ENCODE data around the gene TMPRSS4.

TMPRSS4 gene

DNA sequence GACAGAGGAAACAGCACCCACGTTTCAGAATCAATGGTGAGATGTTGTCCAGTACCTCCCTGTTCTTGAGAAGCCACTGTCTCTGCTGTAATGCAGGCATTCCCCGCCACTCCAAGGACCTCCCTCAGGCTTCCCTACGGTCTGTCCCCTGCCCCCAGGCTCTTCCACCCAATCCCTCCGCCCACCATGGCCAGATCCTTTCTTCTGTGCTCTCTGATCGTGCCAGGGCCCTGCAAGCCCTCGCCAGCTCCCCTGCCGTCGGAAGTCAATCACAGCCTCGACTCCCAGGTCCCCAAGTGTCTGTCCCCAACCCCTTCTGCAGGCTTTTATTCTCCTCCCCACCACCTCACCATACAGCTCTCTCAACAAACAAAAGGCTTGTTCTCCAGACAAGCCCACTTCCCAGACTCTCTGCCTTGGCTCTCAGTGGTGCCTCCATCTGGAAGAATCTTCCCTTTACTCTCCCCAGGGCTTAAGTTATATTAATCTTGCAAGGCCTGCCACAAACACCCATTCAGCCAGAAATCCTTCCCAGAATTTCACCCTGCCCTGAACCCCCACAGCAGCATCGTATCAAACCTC, 62.1 kb downstream of the TMPRSS4 start:
- no peak for DNase-seq

DNA sequence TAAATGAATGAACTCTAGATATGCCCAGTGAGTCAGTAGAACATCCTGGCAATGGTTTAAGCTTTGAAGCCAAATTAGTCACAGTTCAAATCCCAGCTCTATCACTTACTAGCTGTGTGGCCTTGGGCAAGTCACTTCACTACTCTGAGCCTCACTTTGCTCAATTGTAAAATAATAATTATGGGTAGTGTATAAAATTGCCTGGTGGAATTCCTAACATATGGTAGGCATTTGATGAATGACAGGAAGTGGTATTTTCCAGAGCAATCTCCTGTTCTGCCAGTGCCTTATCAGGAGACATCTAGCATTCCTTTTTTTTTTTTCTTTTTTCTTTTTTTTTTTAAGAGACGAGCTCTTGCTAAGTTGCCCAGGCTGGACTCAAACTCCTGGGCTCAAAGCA, 62.7 kb downstream of the TMPRSS4 start:
- no peak for DNase-seq

DNA sequence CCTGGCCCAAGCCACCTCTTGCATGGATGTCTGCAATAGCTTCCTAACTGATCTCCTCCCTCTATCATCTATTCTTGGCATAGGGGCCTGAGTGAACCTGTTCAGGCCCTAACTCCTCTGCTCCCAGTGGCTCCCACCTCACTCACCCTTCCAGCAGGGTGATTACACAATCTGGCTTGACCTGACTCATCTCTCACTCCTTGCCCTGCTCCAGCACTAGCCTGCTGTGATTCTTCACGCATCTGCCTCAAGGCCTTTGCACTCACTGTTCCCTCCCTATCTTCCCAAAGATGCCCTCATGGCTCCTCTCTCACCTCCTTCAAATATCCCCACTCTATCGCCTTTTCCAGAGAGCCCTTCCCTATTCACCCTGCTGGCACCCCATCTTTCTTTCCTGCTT, 65.2 kb downstream of the TMPRSS4 start:
- DNase-seq: no peak

DNA sequence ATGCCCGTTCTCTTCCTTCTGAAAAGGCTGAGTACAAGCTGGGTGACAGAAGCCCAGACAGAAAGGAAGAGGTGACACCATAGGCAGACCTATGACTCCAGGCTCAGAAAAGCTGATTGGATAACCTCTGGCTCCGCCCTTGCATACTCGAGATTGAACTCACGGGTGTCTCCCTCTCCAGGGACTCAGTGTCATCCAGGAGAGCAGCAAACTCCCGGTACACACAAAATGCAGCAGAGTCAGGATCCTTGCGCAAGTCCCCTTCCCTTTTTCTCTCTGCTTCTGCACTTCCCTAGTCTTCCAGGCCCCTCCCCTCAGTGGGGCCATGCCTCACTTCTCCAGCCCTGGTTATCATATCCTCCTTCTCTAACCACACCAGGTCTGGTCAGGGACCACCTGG, 65.9 kb downstream of the TMPRSS4 start:
- DNase-seq: no peak

DNA sequence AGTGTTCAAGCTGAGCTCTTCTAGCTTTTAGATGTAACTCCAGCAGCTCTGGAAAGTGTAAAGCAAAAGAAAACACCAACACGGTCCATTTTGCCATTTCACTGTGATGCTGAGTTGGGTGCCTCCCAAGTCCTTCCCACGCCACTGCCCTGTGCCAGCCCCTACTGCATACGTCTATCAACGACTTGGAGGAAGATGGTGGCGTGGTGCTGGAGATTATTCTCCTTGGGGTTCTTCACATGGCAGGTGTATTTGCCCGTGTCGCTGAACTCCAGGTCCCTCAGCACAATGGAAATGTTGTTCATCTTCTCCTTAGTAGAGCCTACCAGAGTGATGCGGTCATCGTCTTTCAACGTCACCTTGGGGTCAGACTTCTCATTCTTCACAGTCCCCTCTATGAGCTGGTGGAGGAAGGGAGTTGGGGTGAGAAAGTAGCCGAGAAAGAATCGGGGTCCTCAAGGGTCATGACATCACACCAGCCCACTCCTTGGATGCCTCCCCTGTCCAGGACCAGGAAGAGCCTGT, 66.8 kb downstream of the TMPRSS4 start:
- no peak for DNase-seq

DNA sequence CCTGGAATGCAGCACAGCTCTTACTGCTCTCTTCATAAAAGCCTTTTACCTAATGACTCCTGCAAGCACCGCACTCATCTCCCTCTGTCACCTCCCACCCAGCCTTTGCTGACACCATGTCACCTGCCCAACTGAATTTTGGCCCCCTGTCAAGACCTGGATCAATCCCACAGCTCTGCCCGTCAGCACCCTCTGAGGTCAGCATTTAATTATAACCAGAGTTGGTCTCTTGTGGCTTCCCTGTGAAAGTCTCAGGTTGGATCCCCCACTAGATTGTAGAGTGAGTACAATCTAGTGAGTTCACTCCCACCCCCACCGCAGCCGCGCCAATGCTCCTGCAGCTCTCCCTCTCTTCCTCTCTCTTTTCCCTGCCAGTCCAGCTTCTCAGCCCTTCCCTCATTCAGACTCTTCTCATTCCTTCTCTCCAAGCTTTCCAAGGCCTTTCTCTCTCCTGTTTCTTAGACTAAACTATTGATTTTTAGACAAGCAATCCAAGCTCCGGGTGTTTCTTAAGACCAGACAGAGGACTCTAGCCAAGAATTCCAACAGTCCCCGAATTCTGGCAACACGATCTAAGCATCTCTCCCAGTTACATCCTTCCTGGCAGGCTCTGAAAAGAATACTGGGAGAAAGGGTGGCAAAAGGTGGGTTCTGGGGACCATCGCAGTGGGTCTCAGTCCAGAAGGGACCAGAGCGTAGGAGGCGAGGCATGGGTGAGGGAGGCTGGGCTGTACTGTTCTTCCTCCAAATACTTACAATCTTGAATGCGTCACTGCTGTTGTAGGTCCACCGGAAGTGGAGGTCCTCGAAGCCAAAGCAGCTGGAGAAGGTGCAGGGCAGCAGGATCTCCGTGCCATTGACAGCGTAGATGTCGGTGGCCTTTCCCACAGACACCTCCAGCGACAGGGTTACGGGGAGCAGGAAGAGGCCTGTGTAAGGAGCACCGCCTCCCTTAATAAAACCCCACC, 67.7 kb downstream of the TMPRSS4 start:
- no peak for DNase-seq

GRCh38 chr11:118145285-118146227, 68.7 kb downstream of the TMPRSS4 start:
- DNase-seq: peak; percentile 86

DNA sequence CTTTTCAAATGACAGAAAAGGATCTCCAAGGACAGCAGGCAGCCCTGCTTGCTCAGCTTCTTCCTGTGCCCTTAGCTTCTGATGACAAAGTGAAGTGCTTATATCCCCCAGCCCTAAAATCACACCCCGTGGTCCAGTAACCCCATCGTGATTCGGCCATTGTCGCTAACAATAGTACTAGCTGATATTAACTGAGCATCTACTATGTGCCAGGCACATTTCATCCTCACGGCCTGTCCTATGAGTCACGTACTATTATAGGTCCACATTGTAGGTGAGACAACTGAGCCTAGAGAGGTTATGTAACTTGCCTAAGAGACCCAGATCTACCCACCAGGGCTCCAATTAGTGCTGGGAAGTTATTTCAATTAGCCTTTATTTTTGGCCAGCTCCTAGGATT, 69.7 kb downstream of the TMPRSS4 start:
- DNase-seq: no peak

DNA sequence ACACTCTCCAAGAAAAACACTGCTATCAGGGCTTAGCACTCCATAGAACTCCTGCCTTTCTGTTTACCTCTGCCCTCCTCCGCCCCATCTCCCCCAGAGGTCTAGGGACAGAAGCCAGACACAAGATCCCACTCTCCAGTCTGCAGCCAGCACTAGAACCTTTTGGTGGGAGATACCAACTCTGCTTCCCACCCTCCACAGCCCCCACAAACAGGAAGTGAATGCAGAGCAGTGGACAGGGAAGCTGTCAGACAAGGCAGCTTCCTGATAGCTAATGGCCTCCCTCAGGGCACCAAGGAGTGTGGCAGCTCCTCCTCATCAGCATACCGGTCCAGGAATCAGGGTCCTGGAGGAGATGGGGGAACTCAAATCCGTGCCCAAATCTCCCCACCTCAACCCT, 70.6 kb downstream of the TMPRSS4 start:
- no peak for DNase-seq

DNA sequence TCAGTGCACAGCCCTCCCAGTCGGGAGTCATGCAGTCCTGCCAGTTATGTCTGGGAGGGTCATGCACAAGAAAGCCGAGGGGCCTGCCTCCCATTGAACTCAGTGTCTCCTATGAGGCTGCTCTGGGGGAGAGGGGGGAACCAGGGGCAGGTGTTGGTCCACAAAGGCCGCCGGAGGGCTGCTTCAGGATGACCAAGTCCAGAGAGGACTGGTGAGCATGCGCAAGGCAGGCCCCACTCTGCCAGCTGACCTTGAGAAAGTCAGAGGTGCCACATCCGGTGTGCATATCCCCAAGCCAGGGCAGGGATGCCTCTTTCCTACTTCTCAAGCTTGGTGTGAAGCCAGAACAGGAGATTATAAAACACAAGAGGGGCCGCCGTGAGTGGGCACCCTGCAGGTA, 71.4 kb downstream of the TMPRSS4 start:
- DNase-seq: no peak

- no peak for DNase-seq
These were observed 72.0 kb downstream of the TMPRSS4 start for GRCh38 chr11:118148856-118149255.

- DNase-seq: no peak
These were observed 72.6 kb downstream of the TMPRSS4 start for GRCh38 chr11:118149493-118149892.

DNA sequence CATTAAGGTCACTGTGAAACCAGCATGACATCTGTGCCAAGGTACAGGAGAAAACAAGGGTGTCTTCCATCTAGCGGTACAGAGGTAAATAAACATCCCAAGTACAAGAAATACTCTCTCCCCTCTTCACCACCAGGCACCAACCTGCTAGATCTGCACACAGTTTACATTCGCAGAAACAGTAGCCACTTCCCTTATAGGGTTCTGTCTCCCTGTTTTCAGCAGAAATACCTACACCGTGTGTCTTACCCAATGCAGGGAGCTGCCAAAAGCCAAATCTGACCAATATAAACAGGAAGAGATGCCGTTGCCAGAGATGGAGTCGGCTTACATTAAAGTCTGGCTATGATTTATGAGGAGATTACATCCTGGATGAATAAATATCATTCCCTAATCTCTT, 74.6 kb downstream of the TMPRSS4 start:
- no peak for DNase-seq

- DNase-seq: no peak
These were observed 75.2 kb downstream of the TMPRSS4 start for GRCh38 chr11:118152020-118152551.

GRCh38 chr11:118152552-118153471, 75.9 kb downstream of the TMPRSS4 start, which contains the start of gene SCN4B:
TSS of gene SCN4B (minus strand) at chr11:118152823. CDS start at chr11:118152673, 150 bp downstream.
- no peak for DNase-seq

DNA sequence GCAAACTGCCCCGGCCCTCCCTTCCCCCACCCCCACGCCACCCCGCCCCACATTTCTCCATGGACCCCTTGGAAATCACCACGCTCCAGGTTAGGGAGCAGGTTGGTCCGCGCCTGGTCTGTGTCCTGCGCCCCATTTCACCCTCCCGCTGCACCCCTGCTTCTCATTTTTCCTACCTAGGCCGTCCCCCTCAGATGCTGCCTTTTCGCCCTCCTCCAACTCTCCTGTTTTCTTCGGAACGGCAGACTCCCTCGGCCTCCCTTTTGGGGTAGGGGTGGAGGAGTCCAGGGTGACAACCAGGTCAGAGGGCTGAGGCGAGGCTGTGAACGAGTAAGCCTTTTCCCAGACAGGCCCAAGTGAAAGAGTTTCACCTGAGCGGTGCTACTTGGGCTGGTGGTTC, 76.6 kb downstream of the TMPRSS4 start:
- DNase-seq: no peak

DNA sequence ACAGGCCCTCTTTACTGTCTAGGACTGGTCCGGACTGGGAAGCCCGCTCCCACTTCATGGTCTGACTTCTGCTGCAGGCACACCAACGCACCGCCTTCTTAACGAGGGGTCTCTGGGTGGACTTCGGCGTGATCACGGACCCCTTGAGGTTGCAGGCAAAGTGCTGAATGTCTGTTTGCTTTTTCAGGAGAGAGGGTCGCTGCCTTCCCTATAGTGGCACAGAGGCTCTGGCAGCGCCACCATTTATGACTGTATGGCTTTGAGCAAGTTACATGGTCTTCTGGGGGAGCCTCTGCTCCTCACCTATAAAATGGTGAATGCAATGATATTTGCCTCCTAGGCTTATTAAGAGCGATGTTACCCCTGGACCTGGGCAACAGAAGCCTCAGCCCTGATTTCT, 77.1 kb downstream of the TMPRSS4 start:
- DNase-seq: no peak

DNA sequence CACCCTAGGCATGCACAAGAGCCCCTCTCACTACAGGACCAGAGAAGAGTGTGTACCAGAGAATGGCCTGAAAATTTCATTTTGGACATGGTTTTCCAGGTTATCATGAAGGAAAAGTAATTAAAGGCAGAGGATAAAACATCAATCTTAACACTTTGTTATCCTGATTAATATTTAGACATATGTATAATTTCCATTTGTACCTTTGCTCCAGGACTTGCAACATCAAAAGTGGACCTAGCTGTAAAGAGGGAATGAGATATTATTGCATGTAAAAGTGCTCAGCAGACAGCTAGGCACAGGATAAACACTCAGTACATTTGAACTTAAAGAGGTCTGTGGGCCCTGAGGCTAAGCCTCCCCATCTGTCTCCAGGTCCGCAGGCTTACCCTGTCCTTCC, 77.8 kb downstream of the TMPRSS4 start:
- DNase-seq: no peak

DNA sequence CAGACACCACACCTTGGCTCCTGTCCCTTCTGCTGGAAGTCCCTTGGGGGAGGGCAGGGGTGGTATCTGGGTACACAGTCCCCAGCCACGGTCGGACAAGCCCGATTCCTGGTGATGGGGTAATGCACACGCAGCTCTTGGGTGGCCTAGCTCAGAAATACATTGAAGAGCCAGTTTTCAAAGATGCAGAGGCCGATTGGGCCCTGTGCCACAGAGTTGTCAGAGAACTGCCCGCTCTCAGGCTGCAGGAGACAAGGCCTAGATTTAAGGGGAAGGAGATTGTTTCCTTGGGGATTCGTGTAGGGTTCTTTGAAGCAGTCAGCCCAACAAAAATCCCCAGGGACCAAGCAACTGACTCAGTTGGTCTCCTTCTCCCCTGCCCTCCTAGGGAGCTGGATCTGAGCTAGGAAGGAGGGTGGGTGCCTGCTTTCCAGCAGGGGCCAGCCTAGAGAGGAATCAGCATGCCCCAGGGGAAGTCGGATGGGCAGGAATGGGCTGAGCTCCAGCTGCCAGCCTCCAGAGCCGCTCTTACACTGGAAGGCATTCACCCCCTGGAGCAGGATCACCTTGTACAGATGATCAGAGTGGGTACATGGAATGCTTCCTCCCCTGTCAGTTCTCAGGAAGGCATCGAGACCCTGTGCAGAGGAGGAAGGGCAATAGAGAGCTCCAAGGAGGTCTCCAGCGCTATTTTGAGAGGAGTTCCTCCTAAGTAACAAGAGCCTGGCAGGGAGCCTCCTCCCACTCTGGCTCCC, 79.1 kb downstream of the TMPRSS4 start:
- no peak for DNase-seq

GRCh38 chr11:118156531-118157185, 79.8 kb downstream of the TMPRSS4 start:
- DNase-seq: peak; percentile 24
